Heart right ventricle (tissue), 16 donors: Measurements from ENCODE around the gene CAMTA2. TPM values are rescaled to one million over a fixed set of nuclear protein-coding genes. Genes with fewer than 3 reads are reported as not detected.

Experiments
- ATAC-seq, 8 donors: fragments of 200-7000 bp; cut with Tn5 transposase; one replicate each; pipeline ENCODE4 v1.9.1; 2020; ENCODE audit warnings: mild to moderate bottlenecking in 8 of 8, moderate library complexity in 8 of 8, moderate number of reproducible peaks in 1 of 8
- DNase-seq, 2 donors: peaks; one replicate each; pipeline ENCODE4 v3.0.0-alpha.2; 2020
- H3K27ac ChIP-seq, 10 donors: fragments of 200-600 bp; sonication (generic) in 2 of 10; one replicate each; pipeline versions ENCODE4 v1.5.0 to v1.8.0; 2020 to 2022; ENCODE audit warnings: mild to moderate bottlenecking in 3 of 10
- H3K27me3 ChIP-seq, 7 donors: fragments of 200-600 bp; one replicate each; pipeline ENCODE4 v1.8.0; 2021 to 2022; ENCODE audit warnings: mild to moderate bottlenecking in 2 of 7
- H3K36me3 ChIP-seq, 9 donors: fragments of 200-600 bp; sonication (generic) in 1 of 9; one replicate each; pipeline versions ENCODE4 v1.5.0 to v1.8.0; 2020 to 2022; ENCODE audit warnings: mild to moderate bottlenecking in 2 of 9
- H3K4me1 ChIP-seq, 9 donors: fragments of 200-600 bp; sonication (generic) in 1 of 9; one replicate each; pipeline versions ENCODE4 v1.5.0 to v1.8.0; 2020 to 2022; ENCODE audit warnings: mild to moderate bottlenecking in 4 of 9
- H3K4me3 ChIP-seq, 10 donors: fragments of 200-600 bp; sonication (generic) in 2 of 10; one replicate each; pipeline versions ENCODE4 v1.5.0 to v1.8.0; 2020 to 2022; ENCODE audit warnings: mild to moderate bottlenecking in 7 of 10, moderate library complexity in 2 of 10
- H3K9me3 ChIP-seq, 11 donors: fragments of 200-600 bp in 10 of 11; sonication (generic) in 2 of 11; one replicate each; pipeline versions ENCODE4 v1.5.0 to v1.8.0; 2013 to 2022; ENCODE audit warnings: mild to moderate bottlenecking in 2 of 11, control low read depth in 1 of 11, moderate library complexity in 1 of 11
- CTCF ChIP-seq, 9 donors: fragments of 200-600 bp; sonication (generic) in 2 of 9; IDR thresholded peaks; one replicate each; pipeline versions ENCODE4 v1.5.0 to v1.8.0; 2021 to 2022; ENCODE audit warnings: antibody characterized with exemption in 9 of 9, mild to moderate bottlenecking in 5 of 9, moderate library complexity in 1 of 9
- WGBS, 2 donors: extraction: QIAGEN DNeasy Blood & Tissue Kit; methylation state at CpG; one replicate each; pipeline ENCODE4 v1.1.7; 2013; ENCODE audit warnings: inconsistent platforms in 1 of 2; 5-methylcytosine and 5-hydroxymethylcytosine counted together
- intact Hi-C, 10 donors: fragments of 100-400 bp; cut with DNase I; formaldehyde crosslinking; loops; one replicate each; pipeline versions ENCODE4 v1.11.1 to v1.14.2; 2022
- polyA plus RNA-seq, 2 donors: library from polyadenylated mRNA; stranded (reverse); fragments of 200-250 nt; gene quantifications; one replicate each; pipeline ENCODE4 v1.2.3, GENCODE V29; 2013
- total RNA-seq, 10 donors: library from RNA; stranded (reverse); fragmentation: NEBNext Ultra II Directional in 3 of 10; extraction: Animal tissue kit (Norgen Biotek cat#: 25700) in 3 of 10; gene quantifications; one replicate each; pipeline versions ENCODE4 v1.2.1 to v1.2.4, GENCODE V29; 2021 to 2023
- donor health status: Arrhythmogenic right ventricular cardiomyopathy.
- donor health status: ischemic (EF 13 %, LVEDD 7.1; RV severe dilation, severe dysfunction).
- donor health status: healthy with polysubstance abuse.
- donor health status: DM: no; HTN: yes; CAD: no.
- donor health status: DM: no; HTN: no; CAD: no.
- donor health status: ischemic (EF 25% LVEDD 6.9; RV normal size, moderate dysfunction).
- donor health status: ischemic (EF 25% LVEDD 5.7; RV mildly dilated, moderate dysfunction).
- donor health status: healthy.
- donor health status: DM: yes; HTN: yes; CAD: no.
- donor health status: Ischemic cardiomyopathy.
- donor health status: ischemic (EF 35%, LVEDD 5.7; RV mildly dilated, moderate dysfunction).
- donor health status: nonischemic (EF 11% LVEDD 7.7; RV severe dilation, severe dysfunction).
- donor health status: DM: yes; HTN: yes; CAD: no.
- donor health status: PGD.
- donor health status: ischemic (EF 29% LVEDD 5.4; RV normal size, mild dysfunction).
- donor health status: nonischemic (EF 23%, LVEDD 6.1; RV moderate dilation, normal function).

Gene CAMTA2
- total and polyA plus RNA-seq, 12 donors: 26.0 to 74.3 (median 34.3) TPM

DNA sequence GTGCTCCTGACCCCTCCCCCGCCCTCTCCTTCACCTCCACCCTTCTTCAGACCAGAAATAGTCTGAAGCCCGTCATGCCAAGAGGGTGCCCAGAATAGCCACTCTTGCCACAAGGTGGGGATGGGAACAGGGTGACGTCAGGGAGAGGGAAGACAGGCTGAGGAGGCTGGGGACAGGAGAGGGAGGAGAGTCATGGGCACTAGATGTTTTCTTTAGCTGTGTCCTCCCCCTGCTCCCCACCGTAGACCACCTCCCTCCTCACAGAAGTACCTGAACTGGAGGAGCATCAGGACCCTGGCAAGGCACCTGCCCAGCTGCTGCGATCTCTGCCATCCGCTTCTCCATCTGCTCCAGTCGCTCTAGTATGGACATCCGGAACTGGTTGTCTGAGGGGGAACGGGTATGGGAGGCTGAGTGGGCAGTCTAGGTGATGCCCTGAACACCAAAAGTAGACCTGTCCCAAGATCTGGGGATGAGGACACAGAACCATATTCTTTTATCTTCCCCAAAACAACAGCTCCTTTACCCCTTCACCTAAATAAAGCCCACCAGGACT is 13.3 kb downstream of the CAMTA2 start:
- H3K36me3 ChIP-seq: peaks cover 0 to 100% (median 45%) of the 10 kb centered on the region in 9 donors
- no peaks in the 10 kb centered on the region for H3K9me3 ChIP-seq
- DNase-seq: peak; percentile 31 to 74
- intact Hi-C loops: no loop called here
- H3K27ac ChIP-seq: peak overlapping the region; percentile 36 to 80 (median 70)
- TF ChIP-seq CTCF (IDR thresholded peaks at IDR 0.05): no peak
- 58 to 69% methylated on average over 9 of the region's 9 CpGs for WGBS, 2 donors
- peak; percentile 35 to 90 (median 82) for ATAC-seq
- H3K4me1 ChIP-seq: peaks cover 11 to 48% (median 38%) of the 10 kb centered on the region in 9 donors
- H3K4me3 ChIP-seq: peak overlapping the region in 1 of 10 donors; percentile 1
- no peaks in the 10 kb centered on the region for H3K27me3 ChIP-seq

DNA sequence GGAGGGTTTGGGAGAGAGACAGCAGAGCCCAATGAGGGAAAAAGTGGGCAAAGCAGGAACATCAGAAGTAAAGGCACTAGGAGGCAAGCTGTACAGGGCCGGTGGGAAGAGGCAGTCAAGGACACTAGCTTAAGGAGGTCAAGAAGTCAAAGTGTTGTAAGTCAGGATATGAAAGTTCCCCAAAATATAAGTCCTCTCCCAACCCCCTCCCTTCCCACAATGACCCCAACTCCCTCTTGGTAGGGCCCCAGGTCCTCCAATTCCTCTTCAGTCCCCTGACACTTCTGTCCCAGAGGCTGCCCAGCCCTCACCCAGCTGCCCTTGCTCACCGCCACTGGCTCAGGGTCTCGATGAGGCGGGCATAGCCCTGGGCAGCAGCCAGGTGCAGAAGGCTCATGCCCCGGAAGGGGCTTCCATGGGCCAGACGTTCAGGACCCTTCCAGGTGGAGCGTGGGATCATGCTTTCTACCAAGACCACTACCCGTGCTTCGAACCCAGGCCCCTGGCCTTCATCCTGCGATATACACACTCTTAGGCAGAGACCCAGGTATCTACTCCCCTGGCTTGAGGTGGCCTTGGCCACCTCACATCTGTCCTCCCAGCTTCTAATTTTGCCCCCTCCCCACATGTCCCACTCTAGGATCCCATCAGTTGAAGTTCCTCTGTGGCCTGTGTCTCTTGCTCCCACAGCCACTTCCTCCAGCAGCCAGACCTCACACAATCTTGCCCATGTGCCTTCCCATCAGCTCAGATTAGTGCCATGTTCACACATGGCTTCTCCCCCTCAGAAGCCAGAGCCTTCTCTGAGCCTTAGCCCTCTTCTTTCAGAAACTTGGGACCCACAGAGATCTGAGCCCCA is 14.0 kb downstream of the CAMTA2 start:
- ATAC-seq (peak in 3 of 8 donors; percentile 8 to 19 (median 12)), DNase-seq (no peak)
- Histone ChIP-seq H3K9me3 (no peaks in the 10 kb centered on the region), H3K36me3 (peaks cover 0 to 100% (median 38%) of the 10 kb centered on the region in 9 donors), H3K4me3 (no peak overlapping the region), H3K27me3 (no peaks in the 10 kb centered on the region), H3K27ac (peak overlapping the region in 9 of 10 donors; percentile 61 to 80 (median 70)), H3K4me1 (peaks cover 16 to 53% (median 45%) of the 10 kb centered on the region in 9 donors)
- no peak for TF ChIP-seq CTCF (IDR thresholded peaks at IDR 0.05)
- intact Hi-C loops: no loop called here
- WGBS, 2 donors: 86 to 93% methylated on average over 10 of the region's 10 CpGs

GRCh38 chr17:4972752-4973151 is 14.7 kb downstream of the CAMTA2 start:
- Histone ChIP-seq H3K9me3 (no peaks in the 10 kb centered on the region), H3K27me3 (no peaks in the 10 kb centered on the region), H3K27ac (peak overlapping the region in 9 of 10 donors; percentile 61 to 80 (median 70)), H3K4me3 (no peak overlapping the region), H3K36me3 (peaks cover 0 to 93% (median 33%) of the 10 kb centered on the region in 9 donors), H3K4me1 (peaks cover 22 to 60% (median 49%) of the 10 kb centered on the region in 9 donors)
- intact Hi-C loops: no loop called here
- no peak for TF ChIP-seq CTCF (IDR thresholded peaks at IDR 0.05)
- ATAC-seq (no peak), DNase-seq (no peak)
- WGBS, 2 donors: 70 to 74% methylated on average over 12 of the region's 12 CpGs

GRCh38 chr17:4972322-4972721 is 15.2 kb downstream of the CAMTA2 start:
- Histone ChIP-seq H3K9me3 (no peaks in the 10 kb centered on the region), H3K27me3 (no peaks in the 10 kb centered on the region), H3K27ac (peak overlapping the region in 9 of 10 donors; percentile 61 to 80 (median 70)), H3K36me3 (peaks cover 0 to 89% (median 30%) of the 10 kb centered on the region in 9 donors), H3K4me1 (peaks cover 22 to 60% (median 49%) of the 10 kb centered on the region in 9 donors), H3K4me3 (no peak overlapping the region)
- TF ChIP-seq CTCF (IDR thresholded peaks at IDR 0.05): no peak
- intact Hi-C loops: no loop called here
- 83% methylated on average over 12 of the region's 12 CpGs for WGBS, 2 donors
- no peak for DNase-seq
- ATAC-seq: no peak
